GM19468 (cell line): ENCODE results near the gene CFAP54.
"Not testable (repeated sequence)": the region's sequence is repeated elsewhere in the genome, so short reads cannot be mapped to it uniquely, and the experiment has no call there.

Experiments used
- ATAC-seq: cut with Tn5 transposase; IDR thresholded peaks from one replicate; pipeline ENCODE4 v1.9.1; 2021; ENCODE audit warnings: mild to moderate bottlenecking, moderate library complexity, moderate number of reproducible peaks; ENCODE audit not compliant: unreplicated experiment; ENCODE audit errors: extremely low read depth

Gene CFAP54

DNA sequence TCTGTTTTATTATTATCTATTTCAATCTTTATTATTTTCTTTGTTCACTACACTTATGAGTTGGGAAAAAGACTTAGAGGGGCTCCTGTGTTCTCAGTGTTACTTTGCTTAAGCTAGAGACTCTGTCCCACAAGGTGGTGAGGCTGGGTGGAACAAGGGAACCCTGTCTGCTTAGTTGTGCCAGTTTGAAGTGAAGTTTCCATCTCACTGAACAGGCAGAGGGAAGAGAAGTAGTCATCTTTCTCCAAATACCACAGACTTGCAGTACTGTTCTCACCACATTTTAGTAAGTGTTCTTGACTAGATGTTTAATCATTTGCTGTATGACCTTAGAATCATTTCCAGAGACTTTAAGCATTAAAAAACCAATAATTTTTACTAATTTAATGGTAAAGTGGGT lies 222.0 kb downstream of the CFAP54 start:
- ATAC-seq: no peak

DNA sequence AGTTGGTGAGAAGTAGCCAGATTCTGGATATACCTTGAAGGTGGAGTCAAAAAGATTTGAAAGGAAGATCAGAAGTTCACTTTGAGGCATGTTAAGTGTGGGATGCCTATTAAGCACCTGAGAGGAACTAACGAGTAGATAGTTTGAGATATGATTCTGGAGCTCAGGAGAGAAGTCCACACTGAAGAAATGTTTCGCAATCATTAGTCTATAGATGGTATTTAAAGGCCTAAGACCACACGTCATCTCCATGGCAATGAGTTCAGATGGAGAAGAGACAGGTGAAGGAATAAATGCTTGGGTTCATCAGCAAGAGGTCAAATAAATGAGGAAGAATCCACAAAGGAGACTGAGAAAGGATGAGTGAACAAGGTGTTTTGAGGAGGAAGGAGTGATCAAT lies 224.8 kb downstream of the CFAP54 start:
- no peak for ATAC-seq

DNA sequence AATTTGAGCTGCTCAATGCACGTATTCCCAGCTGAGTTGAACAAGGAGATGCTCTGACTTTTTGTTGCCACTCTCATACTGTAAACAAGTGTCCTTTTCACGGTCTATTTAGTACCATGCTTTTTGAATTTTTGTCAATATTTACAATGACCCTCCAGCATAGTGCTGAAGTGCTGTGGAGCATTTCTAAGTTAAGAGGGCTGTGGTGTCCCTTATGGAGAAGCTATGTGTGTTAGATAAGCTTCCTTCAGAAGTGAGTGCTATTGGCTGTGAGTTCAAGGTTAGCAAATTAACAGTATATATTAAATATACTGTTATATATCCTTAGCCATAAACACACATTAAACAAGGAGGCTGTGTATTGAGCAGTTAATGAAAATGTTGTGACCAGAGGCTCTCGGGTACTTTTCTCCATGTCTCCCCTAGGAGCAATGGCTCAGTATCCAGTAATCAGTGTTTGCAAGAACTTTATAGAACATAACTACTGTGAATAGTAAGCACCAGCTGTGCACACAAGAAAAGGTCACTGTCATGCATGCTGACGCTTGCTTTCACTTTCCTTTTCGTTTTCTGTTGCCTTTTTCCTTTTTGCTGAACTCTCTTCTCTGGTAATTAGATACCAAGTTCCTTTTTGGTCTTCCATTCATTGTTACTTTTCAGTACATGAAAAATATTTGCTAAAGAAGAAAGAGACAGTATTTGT lies 230.4 kb downstream of the CFAP54 start:
- ATAC-seq: peak; percentile 93

DNA sequence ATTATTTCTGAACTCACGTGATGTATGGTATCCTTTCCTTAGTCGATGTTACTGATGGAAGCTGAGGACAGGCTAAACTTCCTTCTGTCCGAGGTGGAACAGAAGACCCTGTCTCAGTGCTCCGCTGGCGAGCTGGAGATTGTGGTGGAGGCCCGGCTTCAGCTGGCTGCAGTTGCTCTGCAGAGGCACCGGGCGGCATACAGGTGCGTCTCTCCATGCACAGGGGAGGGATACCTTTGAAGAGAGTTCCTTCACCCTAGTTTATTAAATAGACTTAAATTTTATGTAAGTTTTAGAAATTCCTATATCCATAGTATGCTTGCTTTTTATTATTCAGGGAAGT lies 231.0 kb downstream of the CFAP54 start:
- peak; percentile 68 for ATAC-seq

DNA sequence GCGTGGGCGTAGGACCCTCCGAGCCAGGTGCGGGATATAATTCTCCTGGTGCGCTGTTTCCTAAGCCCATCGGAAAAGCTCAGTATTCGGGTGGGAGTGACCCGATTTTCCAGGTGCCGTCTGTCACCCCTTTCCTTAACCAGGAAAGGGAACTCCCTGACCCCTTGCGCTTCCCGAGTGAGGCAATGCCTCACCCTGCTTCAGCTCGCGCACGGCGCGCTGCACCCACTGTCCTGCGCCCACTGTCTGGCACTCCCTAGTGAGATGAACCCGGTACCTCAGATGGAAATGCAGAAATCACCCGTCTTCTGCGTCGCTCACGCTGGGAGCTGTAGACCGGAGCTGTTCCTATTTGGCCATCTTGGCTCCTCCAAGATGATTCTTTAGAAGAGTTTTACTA lies 240.1 kb downstream of the CFAP54 start:
- not testable (repeated sequence) for ATAC-seq

DNA sequence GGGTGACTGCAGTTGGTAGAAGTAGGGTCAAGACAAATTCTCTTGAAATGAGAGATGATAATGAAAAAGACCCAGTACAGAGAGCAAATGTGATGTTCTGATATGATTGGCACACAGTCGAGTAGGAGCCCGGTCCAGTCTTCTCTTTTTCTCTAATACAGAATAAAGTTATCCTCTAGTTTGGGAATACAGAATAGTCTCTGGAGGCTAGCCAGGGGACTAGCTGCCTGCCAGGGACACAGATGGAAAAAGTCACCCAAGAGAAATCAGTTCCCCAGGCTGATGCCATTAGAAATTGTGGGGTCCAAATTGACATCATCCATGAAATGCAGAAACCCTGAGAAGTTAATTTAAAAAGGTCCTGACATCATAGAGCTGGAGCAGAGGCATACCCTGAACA lies 240.5 kb downstream of the CFAP54 start:
- no peak for ATAC-seq

DNA sequence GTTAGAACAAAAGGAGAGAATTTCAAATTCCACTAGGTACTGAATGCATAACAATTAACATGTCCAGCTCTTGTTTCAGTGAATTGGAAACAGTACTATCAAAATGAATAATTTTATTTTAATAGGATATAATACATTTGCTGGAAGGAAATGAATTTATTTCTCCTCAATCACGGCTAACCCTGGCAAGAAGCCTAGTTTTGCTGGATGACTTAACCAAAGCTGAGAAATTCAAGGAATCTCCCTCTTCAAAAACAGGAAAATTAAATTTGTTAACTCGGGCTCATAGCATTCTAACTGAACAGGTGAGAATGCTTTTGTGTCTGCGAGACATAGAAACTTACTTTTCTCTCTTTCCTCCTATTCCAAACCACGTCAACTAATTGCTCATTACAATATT lies 254.2 kb downstream of the CFAP54 start:
- ATAC-seq: no peak

DNA sequence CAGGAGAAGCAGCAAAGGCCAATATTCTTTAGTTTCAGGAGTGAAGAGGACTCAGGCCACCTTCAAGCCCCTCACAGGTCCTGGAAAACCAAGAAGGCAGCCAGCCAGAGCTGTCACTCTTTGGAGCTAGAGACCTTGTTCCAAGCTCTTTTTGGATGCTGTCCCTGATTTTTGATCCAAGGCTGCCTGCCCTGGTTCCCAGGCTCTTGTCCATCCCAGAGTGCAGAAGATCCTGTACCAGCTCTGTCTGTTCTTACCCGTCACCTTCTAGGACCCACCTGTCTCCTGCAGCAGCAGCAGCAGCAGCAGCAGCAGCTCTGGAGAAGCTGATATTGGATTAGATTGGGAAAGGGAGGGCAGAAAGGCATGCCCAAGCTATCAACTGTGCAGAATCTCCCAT lies 260.6 kb downstream of the CFAP54 start:
- ATAC-seq: no peak

DNA sequence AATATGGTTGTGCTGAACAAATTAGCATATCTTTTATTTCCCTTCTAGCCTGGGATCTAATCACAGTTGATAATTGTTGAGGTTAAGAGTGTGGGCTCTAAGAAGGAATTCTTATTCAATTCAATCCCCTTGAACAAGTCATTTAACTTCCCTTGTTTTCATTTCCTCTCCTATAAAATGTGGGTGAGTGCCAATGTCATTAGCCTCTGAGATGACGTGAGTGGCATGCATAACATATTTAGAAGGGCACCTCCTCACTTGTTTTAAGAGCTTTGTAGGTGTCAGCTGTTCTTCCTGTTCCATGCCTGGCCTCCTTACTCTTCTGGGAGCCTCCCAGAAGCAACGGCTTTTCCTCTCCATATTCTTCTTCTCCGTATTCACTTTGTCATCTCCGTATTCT lies 262.2 kb downstream of the CFAP54 start:
- ATAC-seq: no peak

DNA sequence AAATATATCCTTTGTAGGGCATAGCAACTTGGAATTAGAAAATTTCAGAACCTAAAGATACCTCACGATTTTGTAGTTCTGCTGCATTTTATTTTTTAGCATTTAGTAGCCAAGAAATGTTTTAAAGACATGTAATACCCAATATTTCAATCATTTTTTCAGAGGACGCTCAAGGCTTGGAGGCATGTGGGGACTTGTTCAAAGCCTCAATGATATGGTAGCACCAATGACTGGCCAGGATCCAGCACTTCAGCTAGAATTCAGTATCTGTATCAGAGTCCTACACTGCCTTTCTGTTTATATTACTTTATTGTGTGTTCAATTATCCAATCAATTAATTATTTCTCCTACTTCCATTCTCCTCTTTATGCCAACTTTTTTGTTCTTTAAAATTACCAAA lies 262.8 kb downstream of the CFAP54 start:
- no peak for ATAC-seq

DNA sequence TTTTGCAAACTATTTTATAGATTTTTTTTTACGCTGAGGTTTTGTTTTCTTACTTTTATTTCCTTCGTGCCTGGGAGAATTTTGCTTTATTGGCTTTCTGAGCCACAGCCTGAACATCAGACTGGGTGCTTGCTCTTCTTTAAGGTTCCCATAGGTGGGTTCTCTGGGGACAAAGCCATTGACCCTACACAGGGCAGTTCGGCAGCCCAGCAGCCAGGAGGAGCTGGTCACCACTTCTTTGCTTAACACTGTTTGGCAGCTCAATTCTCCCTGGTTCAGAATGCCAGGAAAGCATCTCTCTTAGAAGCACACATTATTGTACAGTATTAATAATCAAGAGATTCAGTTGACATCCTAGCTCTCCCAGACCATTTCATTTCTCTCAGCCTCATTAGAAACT lies 276.9 kb downstream of the CFAP54 start:
- ATAC-seq: no peak

DNA sequence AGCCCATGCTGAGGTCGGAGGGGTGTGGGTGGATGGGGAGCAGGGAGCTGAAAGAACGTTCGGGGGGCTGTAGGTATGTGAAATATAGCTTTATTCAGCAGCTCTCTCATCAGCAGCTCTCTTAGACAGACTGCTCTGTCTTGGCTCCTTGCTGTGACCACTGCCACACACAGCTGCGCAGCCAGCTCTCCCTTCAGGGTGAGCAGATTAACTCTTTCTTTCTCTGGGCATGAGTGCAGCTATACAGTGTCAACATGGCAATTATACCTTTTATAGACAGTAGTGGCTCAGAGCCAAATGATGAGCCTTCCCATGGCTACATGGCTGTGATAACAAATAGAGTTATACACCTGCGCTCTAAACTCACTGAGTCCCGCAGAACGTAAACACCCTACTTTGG lies 280.0 kb downstream of the CFAP54 start:
- no peak for ATAC-seq

DNA sequence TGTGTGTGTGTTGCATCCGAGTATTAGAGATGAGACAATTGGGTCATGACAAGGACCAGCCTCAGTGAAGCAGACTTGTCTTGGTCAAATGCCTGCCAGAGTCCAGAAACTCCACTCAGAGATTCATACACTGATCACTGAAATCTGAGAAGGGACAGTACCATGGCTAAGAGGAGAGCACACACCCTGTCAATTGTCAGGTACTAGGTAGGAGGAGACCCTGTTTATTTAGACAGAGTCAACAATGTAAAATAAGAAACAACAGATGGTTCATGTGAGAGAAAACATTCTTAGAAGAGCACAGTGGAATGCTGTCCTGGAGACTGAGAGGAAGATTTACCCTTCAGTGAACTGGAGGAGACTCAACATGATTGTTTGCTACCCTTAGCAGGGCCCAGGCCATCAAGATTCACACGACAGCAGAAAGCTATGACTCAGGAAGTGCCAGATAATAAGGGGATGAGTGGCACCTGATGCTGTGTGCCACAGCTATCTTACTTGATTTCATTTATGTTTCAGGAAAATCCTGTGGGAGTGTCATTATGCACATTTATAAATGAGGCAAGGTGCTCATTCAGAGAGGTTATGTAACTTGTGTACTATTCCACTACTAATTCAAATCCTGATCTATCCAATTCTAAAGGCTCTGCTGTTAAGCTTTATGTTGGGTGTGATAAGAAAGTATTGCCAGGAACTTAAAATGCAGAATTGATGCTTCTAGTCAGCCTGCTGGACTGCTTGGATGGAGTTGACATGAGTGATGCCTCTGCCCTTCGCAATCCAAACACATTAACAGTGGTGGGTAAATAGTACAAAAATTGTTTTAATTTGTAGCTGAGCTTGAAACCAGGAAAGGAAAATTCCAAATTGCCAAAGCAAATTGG lies 281.1 kb downstream of the CFAP54 start:
- ATAC-seq: no peak

DNA sequence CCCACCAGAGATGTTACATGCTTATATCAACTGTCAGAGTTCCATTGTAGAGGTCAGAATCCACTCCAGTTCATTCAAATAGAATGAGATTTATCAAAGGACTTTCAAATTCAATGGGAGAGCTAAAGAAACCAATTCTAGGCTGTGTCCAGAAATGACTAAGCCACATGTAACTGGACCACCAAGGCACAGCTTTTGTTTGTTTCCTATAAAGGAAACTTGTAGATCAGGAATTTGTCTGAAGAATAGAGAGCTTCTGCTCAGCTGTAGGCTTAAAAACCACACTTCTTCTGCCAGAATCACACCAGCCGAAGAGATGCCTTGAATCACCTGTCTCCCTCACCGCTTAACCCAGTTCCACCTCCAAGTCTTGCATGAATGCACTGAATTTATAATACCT lies 283.7 kb downstream of the CFAP54 start:
- ATAC-seq: no peak

DNA sequence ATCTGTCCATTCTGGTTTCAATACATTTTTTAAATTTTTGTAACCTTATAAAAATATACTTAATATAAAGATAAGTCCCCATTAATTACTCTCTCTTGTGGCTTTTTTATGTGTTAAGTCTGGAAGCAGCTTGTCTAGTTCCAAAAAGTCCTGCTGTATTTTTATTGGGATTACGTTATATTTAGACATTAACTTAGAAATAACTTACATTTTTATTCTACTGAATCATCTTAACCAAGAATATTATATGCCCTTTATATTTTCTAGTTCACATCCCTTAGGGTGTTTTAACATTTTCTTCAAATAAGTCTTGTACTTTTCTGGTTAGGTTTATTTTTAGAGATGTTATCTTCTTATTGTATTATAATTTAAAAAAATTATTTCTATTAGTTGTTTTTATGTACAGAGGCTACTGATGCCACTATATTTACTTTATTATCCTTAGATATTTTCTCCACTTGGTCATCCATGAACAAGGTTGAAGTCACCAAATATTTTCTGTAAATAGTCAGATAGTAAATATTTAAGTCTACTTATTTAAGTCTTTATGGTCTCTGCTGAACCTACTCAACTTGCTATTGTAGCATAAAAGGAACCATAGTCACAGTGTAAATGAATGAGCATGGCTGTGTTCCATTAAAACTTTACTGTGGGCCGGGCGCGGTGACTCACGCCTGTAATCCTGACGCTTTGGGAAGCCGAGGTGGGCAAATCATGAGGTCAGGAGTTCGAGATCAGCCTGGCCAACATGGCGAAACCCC lies 285.3 kb downstream of the CFAP54 start:
- ATAC-seq: no peak

DNA sequence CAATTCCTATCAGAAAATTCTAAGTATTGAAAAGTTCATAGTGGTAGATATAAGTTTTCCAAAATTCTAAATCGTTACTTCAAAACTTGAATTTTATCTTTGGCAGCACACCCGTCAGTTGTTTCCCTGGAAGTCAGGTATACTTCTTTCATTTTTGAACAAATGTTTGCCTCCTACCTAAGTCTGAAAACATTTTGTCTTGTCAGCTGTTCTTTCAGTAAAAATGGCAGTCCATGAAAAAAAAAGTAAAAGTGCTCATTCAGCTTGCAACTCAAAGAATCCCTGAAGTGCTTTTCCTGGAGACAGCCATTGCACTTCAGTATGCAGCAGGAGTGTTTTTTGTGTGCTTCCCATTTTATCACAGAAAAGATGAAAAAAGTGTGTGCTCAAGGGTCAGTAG lies 287.5 kb downstream of the CFAP54 start:
- no peak for ATAC-seq

DNA sequence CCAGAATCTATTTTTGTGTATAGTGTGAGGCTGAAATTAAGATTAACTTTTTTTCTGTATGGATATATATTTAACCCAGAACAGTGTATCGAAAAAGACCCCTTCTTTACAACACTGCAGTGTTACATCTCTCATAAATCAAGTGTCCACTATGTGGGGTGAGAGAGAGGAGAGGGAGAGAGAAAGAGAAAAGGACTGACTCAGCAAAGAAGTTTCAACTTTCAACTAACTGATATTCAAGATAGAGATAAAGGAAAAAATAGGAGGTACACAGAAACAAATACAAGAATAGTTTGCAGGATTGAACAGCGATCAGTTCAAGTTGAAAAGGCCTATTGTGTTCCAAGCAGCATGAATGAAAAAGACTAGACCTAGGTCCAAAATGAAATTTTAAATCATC lies 291.0 kb downstream of the CFAP54 start:
- no peak for ATAC-seq

DNA sequence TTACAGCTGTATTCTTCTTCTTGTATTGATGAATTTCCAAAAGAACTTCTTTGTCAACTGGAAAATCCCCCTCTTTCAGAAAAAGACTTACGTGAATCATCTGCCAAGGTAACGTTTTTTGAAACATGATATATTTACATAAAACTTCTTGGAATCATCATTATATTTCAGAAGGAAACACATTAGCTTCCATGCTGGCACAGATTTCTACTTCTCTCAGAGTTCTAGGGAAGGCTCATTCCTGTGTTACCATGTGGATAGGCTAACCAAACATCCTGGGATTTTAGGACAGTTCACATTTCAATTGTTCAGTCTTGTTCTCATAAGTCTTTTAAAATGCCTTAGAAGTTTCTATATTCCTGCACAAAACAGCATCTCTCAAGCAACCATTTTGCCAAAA lies 297.4 kb downstream of the CFAP54 start:
- ATAC-seq: no peak

DNA sequence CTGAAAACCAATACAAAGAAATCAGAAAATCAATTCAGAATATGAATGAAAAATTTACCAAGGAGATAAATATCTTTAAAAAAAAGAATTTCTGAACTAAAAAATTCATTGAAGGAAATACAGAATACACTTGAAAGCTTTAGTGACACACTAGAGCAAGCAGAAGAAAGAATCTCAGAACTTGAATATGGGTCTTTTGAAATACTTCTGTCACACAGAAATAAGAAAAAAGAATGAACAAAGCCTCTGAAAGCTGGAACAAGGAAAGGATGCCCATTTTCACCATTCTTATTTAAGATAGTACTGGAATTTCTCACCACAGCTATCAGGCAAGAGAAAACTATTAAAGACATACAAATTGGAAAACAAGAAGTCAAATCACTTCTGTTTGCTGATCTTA lies 314.6 kb downstream of the CFAP54 start:
- no peak for ATAC-seq

DNA sequence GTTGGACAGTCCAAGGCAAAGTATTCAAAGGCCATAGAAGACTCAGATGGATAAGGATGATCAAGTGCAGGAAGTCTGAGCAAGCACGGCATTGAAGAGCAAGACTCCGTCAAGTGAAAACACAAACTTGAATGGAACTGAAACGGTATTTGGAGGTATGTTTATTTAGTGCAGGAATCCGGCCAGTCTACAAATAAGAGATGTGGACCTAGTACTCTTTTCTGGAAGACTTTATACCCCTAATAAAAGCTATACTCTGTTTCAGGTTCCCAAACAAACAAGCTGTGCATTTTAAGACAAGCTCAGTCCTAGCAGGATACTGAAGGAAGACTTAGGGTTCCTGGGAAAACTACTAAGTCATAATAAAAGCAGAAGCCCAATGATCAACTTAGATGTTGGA lies 316.9 kb downstream of the CFAP54 start:
- no peak for ATAC-seq

DNA sequence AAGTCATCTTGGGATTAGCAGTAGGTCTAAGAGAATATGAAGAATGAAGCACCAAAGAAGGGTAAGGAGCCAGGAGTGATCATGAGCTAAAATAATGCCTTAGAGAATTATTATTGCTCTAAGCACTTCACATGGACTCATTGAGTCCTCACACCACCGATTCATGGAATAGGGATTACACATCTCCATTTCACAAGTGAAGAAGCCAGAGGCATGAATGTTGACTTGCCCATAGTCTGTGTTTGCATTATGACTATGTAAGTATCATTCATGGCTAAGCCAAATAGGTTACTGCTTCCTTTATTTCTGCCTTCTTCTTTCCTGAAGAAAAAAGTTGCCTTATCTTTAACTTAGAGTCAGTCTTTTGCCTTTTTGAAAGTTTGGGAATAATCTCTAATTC lies 318.4 kb downstream of the CFAP54 start:
- no peak for ATAC-seq
